Activated CD8-positive, alpha-beta T cell treated with anti-CD3 and anti-CD28 coated beads, Interleukin-2, amount 10 ng/mL, durations not matched to agents 7 days and 5 days (primary cell): ENCODE data around the gene RPL5. TPM values are rescaled to one million over a fixed set of nuclear protein-coding genes. Genes with fewer than 3 reads are reported as not detected.

Experiments
- ATAC-seq: fragments of 150-1000 bp; cut with Tn5 transposase; one replicate; pipeline ENCODE4 v1.10.0; 2021; ENCODE audit warnings: moderate library complexity
- CTCF ChIA-PET: fragments of 350-600 bp; sonication (Branson Sonifier 250); formaldehyde crosslinking; loops from one replicate; lab custom pipeline; 2021; ENCODE audit warnings: antibody characterized with exemption; lab: Charles Lee
- POLR2A ChIA-PET: fragments of 350-600 bp; sonication (Branson Sonifier 250); formaldehyde crosslinking; loops from one replicate; lab custom pipeline; 2021; ENCODE audit warnings: antibody characterized with exemption; lab: Charles Lee
- DNase-seq: peaks from one replicate; pipeline ENCODE4 v3.0.0-alpha.2; 2020
- H3K27ac Mint-ChIP-seq: one replicate; pipeline ENCODE4 v1.8.0; 2021; ENCODE audit warnings: mild to moderate bottlenecking, mixed read lengths
- H3K27me3 Mint-ChIP-seq: one replicate; pipeline ENCODE4 v1.8.0; 2021; ENCODE audit warnings: low read depth, mixed read lengths
- H3K36me3 Mint-ChIP-seq: one replicate; pipeline ENCODE4 v1.8.0; 2021; ENCODE audit warnings: low read depth, mixed read lengths
- H3K4me1 Mint-ChIP-seq: one replicate; pipeline ENCODE4 v1.8.0; 2021; ENCODE audit warnings: low read depth, mixed read lengths
- H3K4me3 Mint-ChIP-seq: one replicate; pipeline ENCODE4 v1.8.0; 2021; ENCODE audit warnings: mild to moderate bottlenecking, mixed read lengths
- H3K9me3 Mint-ChIP-seq: one replicate; pipeline ENCODE4 v1.8.0; 2022; ENCODE audit warnings: mixed read lengths; ENCODE audit not compliant: insufficient read depth
- total RNA-seq, 2 experiments: library from RNA; stranded (reverse); gene quantifications; one replicate each; pipeline ENCODE4 v1.2.3, GENCODE V29; 2021

The RPL5 gene
- total RNA-seq, 2 experiments from 2014 or later, result 816 to 821 TPM

GRCh38 chr1:92843046-92843423 is 11.2 kb downstream of the RPL5 start:
- Mint-ChIP-seq H3K9me3 (no peaks in the 10 kb centered on the region), H3K4me1 (peaks cover 26% of the 10 kb centered on the region), H3K27me3 (no peaks in the 10 kb centered on the region), H3K4me3 (no peak overlapping the region), H3K36me3 (peaks cover 59% of the 10 kb centered on the region), H3K27ac (peak overlapping the region; percentile 69)
- ATAC-seq (no peak), DNase-seq (no peak)
- ChIA-PET CTCF (interaction anchor here (0.8 to 3.8 kb wide), 5 partner anchors 11 to 178 kb away, joined by 3 to 23 read pairs (median 4); partner anchors contain the start of gene RPL5), POLR2A (interaction anchor here (1.2 to 1.4 kb wide), 2 partner anchors 10 to 119 kb away, joined by 6 to 7 read pairs; partner anchors contain the start of gene DIPK1A)

- Mint-ChIP-seq H3K27ac (no peak overlapping the region), H3K4me3 (no peak overlapping the region), H3K4me1 (peaks cover 19% of the 10 kb centered on the region), H3K9me3 (no peaks in the 10 kb centered on the region), H3K36me3 (peaks cover 53% of the 10 kb centered on the region), H3K27me3 (no peaks in the 10 kb centered on the region)
- ATAC-seq (no peak), DNase-seq (no peak)
- POLR2A ChIA-PET, result interaction anchor here (1.2 to 1.4 kb wide), 2 partner anchors 11 to 118 kb away, joined by 6 to 7 read pairs; partner anchors contain the start of gene DIPK1A
- CTCF ChIA-PET, result interaction anchor here (0.8 to 3.8 kb wide), 4 partner anchors 11 to 178 kb away, joined by 3 to 23 read pairs (median 7); partner anchors contain the start of gene RPL5
These were observed 11.9 kb downstream of the RPL5 start for GRCh38 chr1:92843429-92844352.

GRCh38 chr1:92844439-92844838 is 12.6 kb downstream of the RPL5 start:
- Mint-ChIP-seq H3K36me3 (peaks cover 50% of the 10 kb centered on the region), H3K27ac (no peak overlapping the region), H3K27me3 (no peaks in the 10 kb centered on the region), H3K4me3 (no peak overlapping the region), H3K9me3 (no peaks in the 10 kb centered on the region), H3K4me1 (peaks cover 14% of the 10 kb centered on the region)
- POLR2A ChIA-PET, result interaction anchor here (0.6 kb wide), 1 partner anchor 121 kb away, joined by 3 read pairs; no protein-coding TSS in a partner anchor
- CTCF ChIA-PET, result interaction anchor here (1.9 kb wide), 1 partner anchor 13 kb away, joined by 5 read pairs; the partner anchor contains the start of gene RPL5
- no peak for ATAC-seq
- no peak for DNase-seq

- Mint-ChIP-seq H3K9me3 (no peaks in the 10 kb centered on the region), H3K27ac (no peak overlapping the region), H3K4me1 (peaks cover 2% of the 10 kb centered on the region), H3K27me3 (no peaks in the 10 kb centered on the region), H3K36me3 (peaks cover 40% of the 10 kb centered on the region), H3K4me3 (no peak overlapping the region)
- no peak for DNase-seq
- ChIA-PET POLR2A (no interaction called here), CTCF (interaction anchor here (1.9 kb wide), 1 partner anchor 14 kb away, joined by 5 read pairs; the partner anchor contains the start of gene RPL5)
- ATAC-seq, result no peak
These were observed 14.1 kb downstream of the RPL5 start for GRCh38 chr1:92845908-92846307.

GRCh38 chr1:92848201-92848600 is 16.4 kb downstream of the RPL5 start:
- Mint-ChIP-seq H3K36me3 (peaks cover 24% of the 10 kb centered on the region), H3K4me3 (no peak overlapping the region), H3K27me3 (no peaks in the 10 kb centered on the region), H3K9me3 (no peaks in the 10 kb centered on the region), H3K27ac (no peak overlapping the region), H3K4me1 (no peaks in the 10 kb centered on the region)
- DNase-seq, result no peak
- ATAC-seq, result no peak
- ChIA-PET CTCF (interaction anchor here (1.7 to 2.7 kb wide), 4 partner anchors 10 to 146 kb away, joined by 5 to 9 read pairs (median 7); no protein-coding TSS in a partner anchor), POLR2A (no interaction called here)

GRCh38 chr1:92850019-92850418 is 18.2 kb downstream of the RPL5 start:
- ATAC-seq (no peak), DNase-seq (no peak)
- H3K9me3 Mint-ChIP-seq, result peaks cover 6% of the 10 kb centered on the region
- no peak overlapping the region for H3K27ac Mint-ChIP-seq
- H3K4me1 Mint-ChIP-seq, result peaks cover 7% of the 10 kb centered on the region
- no peaks in the 10 kb centered on the region for H3K27me3 Mint-ChIP-seq
- POLR2A ChIA-PET, result no interaction called here
- CTCF ChIA-PET, result interaction anchor here (1.0 to 2.7 kb wide), 3 partner anchors 9 to 144 kb away, joined by 4 to 9 read pairs (median 5); partner anchors contain the start of gene RPL5
- peaks cover 19% of the 10 kb centered on the region for H3K36me3 Mint-ChIP-seq
- no peak overlapping the region for H3K4me3 Mint-ChIP-seq

- H3K4me3 Mint-ChIP-seq, result no peak overlapping the region
- DNase-seq (no peak), ATAC-seq (no peak)
- H3K36me3 Mint-ChIP-seq, result peaks cover 16% of the 10 kb centered on the region
- H3K27me3 Mint-ChIP-seq, result no peaks in the 10 kb centered on the region
- CTCF ChIA-PET, result interaction anchor here (1.9 to 5.0 kb wide), 2 partner anchors 20 to 142 kb away, joined by 9 to 25 read pairs; partner anchors contain the start of gene RPL5
- no peak overlapping the region for H3K27ac Mint-ChIP-seq
- H3K4me1 Mint-ChIP-seq, result peaks cover 7% of the 10 kb centered on the region
- POLR2A ChIA-PET, result no interaction called here
- peaks cover 6% of the 10 kb centered on the region for H3K9me3 Mint-ChIP-seq
These were observed 19.9 kb downstream of the RPL5 start for GRCh38 chr1:92851729-92852128.

GRCh38 chr1:92853299-92853698 is 21.5 kb downstream of the RPL5 start:
- Mint-ChIP-seq H3K4me1 (peaks cover 14% of the 10 kb centered on the region), H3K9me3 (peaks cover 6% of the 10 kb centered on the region), H3K4me3 (no peak overlapping the region), H3K27ac (no peak overlapping the region), H3K36me3 (peaks cover 18% of the 10 kb centered on the region), H3K27me3 (no peaks in the 10 kb centered on the region)
- ATAC-seq, result no peak
- DNase-seq, result no peak
- ChIA-PET CTCF (interaction anchor here (1.5 to 5.0 kb wide), 5 partner anchors 10 to 141 kb away, joined by 3 to 25 read pairs (median 9); partner anchors contain the start of gene RPL5), POLR2A (no interaction called here)

GRCh38 chr1:92854101-92854785 is 22.4 kb downstream of the RPL5 start:
- Mint-ChIP-seq H3K9me3 (peaks cover 6% of the 10 kb centered on the region), H3K27me3 (no peaks in the 10 kb centered on the region), H3K4me3 (no peak overlapping the region), H3K36me3 (peaks cover 14% of the 10 kb centered on the region), H3K4me1 (peaks cover 22% of the 10 kb centered on the region), H3K27ac (no peak overlapping the region)
- DNase-seq (no peak), ATAC-seq (no peak)
- ChIA-PET CTCF (interaction anchor here (0.9 to 5.0 kb wide), 12 partner anchors 9 to 208 kb away, joined by 3 to 25 read pairs (median 4); partner anchors contain the start of genes DIPK1A and RPL5), POLR2A (interaction anchor here (0.7 to 1.2 kb wide), 2 partner anchors 14 to 108 kb away, joined by 3 to 4 read pairs; no protein-coding TSS in a partner anchor)

GRCh38 chr1:92855236-92855635 is 23.4 kb downstream of the RPL5 start:
- DNase-seq (no peak), ATAC-seq (no peak)
- H3K4me3 Mint-ChIP-seq, result no peak overlapping the region
- H3K36me3 Mint-ChIP-seq, result peaks cover 11% of the 10 kb centered on the region
- H3K27ac Mint-ChIP-seq, result no peak overlapping the region
- ChIA-PET POLR2A (interaction anchor here (0.9 to 1.5 kb wide), 3 partner anchors 23 to 107 kb away, joined by 3 to 6 read pairs (median 4); partner anchors contain the start of gene RPL5), CTCF (interaction anchor here (0.9 to 5.1 kb wide), 14 partner anchors 8 to 207 kb away, joined by 3 to 142 read pairs (median 4); partner anchors contain the start of genes DIPK1A and RPL5)
- peaks cover 25% of the 10 kb centered on the region for H3K4me1 Mint-ChIP-seq
- H3K9me3 Mint-ChIP-seq, result peaks cover 6% of the 10 kb centered on the region
- H3K27me3 Mint-ChIP-seq, result no peaks in the 10 kb centered on the region

- no peak for ATAC-seq
- H3K4me1 Mint-ChIP-seq, result peaks cover 25% of the 10 kb centered on the region
- POLR2A ChIA-PET, result interaction anchor here (0.6 to 2.6 kb wide), 3 partner anchors 24 to 136 kb away, joined by 3 to 25 read pairs (median 4); partner anchors contain the start of gene DIPK1A
- CTCF ChIA-PET, result interaction anchor here (0.7 to 5.1 kb wide), 35 partner anchors 9 to 268 kb away, joined by 3 to 142 read pairs (median 6); partner anchors contain the start of genes DIPK1A, MTF2 and RPL5
- no peak overlapping the region for H3K27ac Mint-ChIP-seq
- peaks cover 11% of the 10 kb centered on the region for H3K36me3 Mint-ChIP-seq
- no peak overlapping the region for H3K4me3 Mint-ChIP-seq
- H3K27me3 Mint-ChIP-seq, result no peaks in the 10 kb centered on the region
- H3K9me3 Mint-ChIP-seq, result peaks cover 6% of the 10 kb centered on the region
- no peak for DNase-seq
These were observed 26.0 kb downstream of the RPL5 start for GRCh38 chr1:92857817-92858216.
